GM18861 (cell line): Measurements from ENCODE around the gene TOX2.

Source experiments
- ATAC-seq: cut with Tn5 transposase; IDR thresholded peaks from one replicate; pipeline ENCODE4 v1.9.1; 2021; ENCODE audit not compliant: unreplicated experiment

The TOX2 gene

DNA sequence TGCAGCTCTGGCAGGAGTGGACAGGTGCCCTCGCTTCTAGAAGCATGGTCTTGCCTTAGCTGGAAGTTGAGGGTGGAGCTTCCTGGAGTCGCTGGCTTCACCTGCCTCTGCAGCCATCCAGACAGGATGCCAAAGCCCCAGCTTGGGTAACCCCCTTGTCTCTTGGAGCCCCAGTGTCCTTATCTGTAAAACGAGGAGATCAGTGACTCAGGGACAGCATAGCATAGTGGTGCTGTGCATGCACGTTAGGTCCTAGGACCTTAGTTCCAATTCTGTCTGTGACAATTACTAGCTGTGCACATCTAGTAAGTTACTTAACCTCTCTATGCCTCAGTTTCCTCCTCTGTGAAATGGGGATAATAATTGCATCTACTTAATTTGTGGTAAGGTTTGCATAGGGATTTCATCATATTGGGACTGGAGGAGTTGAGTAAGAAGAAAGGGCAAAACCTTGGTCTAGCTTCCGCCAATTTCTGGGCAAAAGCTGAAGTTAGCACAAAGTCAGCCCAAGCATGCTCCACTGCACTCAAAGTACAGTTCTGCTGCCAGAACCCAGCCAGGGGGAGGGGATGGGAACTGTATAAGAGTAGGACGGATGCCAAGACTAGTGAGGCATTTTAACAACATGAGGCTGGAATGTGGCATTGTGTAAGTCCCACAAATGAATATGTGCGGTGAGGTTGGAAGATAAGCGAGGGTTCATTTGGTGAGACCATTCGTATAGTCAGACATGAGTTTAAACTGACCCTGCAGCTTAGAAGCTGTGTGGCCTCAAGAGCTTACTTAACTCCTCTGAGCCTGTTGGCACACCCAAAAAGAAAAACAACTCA lies 24.5 kb downstream of the TOX2 start:
- ATAC-seq: no peak

DNA sequence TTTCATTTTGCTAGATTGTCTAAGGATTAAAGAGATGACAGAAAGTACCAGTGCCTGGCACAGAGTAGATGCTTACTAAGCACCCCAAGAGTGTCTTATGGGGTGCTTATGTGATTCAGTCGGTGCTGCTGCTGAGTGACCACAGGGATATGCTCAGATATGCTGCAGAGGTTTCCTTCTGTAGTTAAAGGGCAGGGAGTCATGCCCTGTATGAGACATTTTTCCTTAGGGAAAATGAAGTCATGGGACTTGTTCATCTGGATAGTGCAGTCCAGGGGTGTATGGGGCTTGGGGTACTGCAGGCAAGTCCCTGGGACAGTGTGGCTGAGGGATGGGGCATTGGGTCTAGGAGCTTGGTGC lies 25.1 kb downstream of the TOX2 start:
- no peak for ATAC-seq

DNA sequence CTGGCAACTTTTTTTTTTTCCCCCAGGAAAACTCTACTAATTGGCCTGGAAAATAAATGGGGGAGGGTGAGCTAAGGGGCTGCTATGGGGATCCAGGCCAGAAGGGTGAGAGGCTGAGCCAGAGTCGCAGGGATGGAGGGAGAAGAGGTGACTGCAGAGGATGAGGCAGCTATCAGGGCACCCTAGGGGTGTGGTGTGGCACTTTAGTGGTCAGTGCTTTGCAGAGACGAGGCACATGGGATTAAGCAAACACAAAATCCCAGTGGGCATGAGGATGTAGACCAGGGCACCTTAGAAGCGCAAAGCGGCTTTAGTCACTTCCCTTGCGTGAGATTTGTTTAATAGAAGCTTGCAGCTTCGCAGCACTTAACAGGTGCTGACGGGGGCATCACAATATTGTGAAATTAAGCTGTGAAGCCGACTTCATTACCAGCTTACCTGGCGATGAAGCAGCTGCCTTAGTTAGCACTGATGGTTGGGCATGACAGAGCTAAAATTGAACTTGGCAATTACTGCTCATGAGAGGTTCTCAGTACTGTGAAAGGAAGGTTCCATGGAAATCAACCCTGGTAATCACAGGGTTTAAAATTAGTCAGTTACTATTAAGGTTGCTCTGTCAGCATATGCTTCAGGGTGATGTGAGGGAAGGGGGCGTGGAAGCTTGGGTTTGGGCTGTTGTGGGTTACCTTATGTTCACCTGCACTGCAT lies 26.0 kb downstream of the TOX2 start:
- ATAC-seq: no peak

DNA sequence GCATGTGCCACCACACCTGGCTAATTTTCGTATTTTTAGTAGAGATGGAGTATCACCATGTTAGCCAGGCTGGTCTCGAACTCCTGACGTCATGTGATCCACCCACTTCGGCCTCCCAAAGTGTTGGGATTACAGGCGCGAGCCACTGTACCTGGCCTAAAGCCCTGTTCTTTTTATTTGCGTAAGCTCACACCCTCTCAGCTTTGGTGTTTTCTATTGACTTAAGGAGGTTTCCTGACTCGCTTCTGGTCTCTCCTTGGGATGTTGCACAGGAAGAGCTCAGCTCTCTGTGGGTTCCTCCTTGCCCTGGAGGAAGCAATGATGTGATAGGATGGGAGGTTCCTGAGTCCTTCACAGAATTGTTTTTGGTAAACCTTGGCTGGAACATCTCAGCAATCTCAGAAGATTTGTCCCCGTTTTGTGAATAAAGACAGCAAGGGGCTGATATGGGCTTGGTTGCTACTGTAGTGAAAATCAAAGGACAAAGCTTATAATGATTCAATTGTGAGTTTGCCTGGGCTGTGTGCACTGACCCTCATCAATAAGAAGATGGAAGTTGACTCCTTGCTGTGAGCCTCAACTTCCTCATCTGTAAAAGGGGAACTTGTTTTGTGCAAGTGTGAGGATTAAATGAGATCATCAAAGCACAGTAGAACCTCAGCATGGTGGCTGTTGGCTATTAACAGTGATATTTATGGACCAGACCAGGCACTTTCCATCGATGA lies 27.0 kb downstream of the TOX2 start:
- ATAC-seq: no peak

DNA sequence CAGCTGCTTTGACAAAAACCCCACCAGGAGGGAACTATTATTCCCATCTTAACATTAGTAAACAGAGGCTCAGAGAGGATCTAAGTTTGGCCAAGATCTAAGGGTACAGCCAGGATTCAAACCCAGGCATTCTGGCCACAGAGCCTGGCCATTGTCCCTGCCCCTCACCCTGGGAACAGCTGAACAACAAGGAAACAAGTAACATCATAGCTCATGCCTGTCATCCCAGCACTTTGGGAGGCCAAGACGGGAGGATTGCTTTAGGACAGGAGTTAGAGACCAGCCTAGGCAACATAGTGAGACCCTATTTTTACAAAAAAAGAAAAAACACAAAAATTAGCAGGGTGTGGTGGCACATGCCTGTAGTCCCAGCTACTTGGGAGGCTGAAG lies 27.5 kb downstream of the TOX2 start:
- ATAC-seq: no peak

DNA sequence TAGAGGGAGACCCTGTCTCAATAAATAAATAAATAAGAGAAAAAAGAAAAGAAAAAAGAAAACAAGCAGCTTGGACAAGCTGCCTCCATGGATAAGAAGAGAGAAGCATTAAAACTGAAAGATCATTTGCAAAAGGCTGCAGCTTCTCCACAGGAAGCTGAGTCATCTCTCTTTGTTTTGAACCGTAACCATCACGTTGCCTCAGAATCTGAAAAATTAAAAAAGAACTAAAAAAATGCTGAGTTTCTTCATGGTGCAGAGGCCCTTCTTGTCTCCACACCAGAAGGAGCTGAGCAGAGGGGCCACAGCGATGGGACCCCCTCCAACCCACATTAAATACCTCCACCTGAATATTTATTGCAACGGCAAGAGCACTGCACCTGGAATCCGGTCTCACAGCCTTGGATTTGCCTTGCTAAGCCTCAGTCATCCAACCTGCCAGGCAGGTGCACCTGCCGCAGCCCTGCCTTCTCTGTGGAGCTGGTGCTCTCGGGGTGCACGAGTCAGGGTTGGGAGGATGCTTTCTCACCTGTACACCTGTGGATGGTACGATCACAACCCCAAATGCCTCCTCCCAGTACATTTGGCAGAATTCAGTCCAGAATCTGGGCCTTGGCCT lies 28.1 kb downstream of the TOX2 start:
- peak; percentile 63 for ATAC-seq

DNA sequence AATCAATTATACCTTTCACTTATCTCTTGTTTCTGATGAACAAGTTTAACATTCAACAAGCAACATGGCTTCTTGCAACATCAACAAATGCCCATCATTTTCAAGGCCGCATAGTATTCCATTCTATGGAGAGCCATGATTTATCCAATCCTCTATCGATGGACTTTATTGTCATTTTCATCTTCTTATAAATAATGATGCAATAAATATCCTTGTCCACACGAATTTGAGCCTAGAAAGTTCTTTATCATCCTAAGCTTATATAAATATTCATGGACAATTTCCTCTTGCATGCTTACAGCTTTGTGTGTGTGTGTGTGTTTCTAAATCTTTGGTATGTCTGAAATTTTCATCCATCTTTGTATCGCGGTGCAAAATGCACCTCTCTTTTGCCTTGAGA lies 29.1 kb downstream of the TOX2 start:
- no peak for ATAC-seq

DNA sequence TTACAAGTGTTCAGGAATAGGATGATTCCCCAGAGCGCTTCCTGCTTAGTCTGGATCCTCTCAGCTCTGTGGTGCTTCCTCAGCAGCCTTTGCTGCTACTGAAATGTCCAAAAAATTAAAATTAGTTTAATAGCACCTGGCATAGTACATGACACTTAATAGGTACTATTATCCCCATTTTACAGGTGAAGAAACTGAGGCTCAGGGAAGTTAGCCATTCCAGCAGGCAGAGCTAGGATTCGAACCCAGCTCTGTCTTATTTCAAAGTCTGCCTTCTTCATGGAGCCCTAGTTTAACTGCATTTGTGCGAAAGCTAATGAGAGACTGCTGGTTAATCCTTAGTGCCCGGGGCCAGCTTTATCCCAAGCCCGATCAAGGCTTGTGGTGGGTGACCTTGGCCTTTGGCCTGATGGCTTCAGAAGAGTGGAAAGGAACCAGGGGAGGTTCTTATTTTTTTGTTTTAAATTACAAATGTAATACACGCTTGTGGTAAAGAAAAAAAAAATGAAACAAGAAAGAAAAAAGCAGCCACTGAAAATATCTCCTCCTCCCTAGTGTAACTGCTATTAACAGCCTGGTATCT lies 30.1 kb downstream of the TOX2 start:
- ATAC-seq: no peak

DNA sequence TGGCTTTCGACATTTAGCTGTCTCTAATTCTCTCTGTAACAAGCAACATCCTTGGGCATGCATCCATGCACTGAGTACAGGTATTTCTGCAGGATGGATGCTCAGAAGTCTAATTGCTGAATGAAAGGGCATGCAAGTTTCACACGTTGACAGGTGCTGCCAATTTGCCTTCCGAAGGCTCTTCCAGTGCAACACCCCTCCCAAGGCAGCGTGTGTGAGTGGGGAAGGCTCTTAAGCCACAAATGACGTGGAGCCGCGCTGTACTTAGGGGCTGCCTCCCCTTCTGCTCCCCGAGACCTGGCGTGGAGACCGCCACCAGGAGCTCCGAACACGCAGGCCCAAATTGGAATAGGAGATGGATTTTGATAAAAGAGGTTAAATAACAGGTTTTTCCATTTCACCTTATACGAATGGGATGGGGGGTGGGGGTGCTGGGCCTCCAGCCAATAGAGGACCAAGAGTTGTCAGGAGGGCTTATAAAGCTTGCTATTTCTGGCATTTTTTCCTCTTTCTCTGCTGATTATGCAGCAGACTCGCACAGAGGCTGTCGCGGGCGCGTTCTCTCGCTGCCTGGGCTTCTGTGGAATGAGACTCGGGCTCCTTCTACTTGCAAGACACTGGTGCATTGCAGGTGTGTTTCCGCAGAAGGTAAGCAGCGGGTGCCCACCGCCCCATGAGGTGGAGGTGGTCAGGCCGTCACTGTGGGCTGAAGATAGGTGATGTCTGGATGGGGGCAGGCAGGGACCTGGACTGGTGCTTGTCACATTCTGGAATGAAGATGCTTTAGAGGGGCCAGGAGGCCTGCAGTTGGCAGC lies 30.9 kb downstream of the TOX2 start:
- no peak for ATAC-seq

DNA sequence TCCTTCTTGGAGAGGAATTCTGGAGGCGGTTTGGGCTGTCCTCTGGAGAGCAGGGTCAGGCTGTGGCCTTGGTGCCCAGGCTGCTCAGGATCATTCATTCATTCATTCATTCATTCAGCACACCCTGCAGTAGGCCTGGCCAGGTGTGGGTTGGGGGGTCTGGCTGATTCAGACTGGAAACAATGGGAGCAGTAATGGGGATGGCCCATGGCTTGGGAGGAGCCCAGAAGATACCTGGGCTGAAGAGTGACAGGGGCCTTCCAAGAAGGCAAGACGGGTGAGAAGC lies 31.5 kb downstream of the TOX2 start:
- ATAC-seq: no peak

DNA sequence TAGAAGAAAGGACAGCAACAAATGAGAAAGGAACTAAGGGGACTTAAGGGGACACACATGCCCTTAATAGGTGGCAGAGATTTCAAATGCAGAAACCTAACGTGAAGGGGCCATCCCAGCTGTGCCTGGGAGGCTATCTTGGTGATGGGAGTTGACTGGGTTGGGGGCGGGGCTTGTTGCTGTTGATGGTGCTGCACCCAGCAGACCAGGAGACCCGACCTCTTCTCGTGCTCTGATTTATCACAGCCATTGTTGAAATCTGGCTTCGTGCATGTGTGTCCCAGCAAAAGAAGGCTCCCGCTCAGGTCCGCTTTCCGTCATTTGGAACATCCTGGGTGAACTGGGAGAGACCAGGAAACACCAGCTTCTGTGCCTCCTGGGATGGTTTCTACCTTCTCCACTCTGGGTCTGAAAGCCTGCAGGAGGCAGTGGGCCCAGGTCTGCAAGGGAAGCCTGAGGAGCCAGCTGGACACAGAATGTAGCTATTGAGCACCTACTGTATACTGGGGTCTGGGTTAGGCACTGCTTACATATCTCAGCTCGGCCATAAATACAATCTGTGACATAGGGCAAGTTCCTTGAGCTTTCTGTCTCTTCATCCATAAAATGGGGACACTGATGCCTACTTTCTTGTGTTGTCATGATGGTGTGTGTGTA lies 32.1 kb downstream of the TOX2 start:
- no peak for ATAC-seq

DNA sequence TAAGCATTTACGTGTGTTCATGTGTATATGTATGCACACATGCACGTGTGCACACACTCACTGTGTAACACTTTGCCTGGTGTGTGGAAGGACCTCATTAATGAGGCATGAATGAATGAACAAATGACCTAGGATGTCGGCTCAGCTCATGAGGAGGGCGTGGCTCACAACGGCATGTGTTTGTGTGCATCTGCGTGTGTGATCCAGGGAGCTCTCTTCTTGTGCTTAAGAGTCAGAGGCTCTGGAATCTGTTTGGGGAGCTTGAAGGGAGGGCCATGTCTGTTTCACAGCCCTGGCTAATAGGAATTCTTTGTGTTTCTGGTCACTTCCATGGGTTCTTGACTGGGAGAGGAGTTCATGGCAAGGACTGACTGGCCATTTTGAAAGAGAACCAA lies 32.7 kb downstream of the TOX2 start:
- ATAC-seq: no peak

DNA sequence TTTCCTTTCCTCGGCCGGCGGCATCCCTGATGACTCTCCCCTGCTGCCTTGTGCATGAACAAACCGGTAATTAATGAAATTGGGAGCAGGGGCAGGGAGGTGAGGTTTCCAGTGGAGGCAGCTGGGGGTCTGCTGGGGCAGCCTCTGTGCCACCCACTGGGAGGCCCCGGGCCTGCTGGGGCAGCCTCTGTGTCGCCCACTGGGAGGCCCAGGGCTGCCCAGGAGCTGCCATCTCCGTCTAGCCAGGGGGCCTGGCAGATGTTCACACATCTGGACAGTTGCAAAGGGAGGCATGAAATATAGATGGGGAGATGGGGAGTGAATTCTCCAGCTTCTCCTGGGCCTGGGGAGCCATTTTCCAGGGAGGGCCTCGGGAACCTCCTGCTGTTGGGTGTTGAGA lies 33.8 kb downstream of the TOX2 start:
- ATAC-seq: no peak

DNA sequence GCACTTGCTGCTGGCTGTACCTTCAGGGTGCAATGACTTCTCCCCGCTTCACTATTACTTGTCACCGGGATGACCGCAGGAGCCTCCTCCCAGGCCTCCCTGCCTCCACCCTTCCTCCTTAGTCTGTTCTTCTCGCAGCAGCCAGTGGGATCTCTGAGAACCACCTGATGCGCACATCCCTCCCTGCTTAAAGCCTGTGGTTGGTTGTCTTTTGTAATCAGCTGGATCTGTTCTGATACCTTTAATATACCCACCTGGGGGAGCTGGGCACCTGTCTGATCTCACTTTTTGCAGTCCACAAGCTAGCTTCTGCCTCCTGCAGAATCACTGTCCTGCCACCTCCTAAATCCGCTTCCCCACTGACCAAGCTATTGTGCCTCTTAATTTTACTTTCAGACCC lies 34.6 kb downstream of the TOX2 start:
- no peak for ATAC-seq

DNA sequence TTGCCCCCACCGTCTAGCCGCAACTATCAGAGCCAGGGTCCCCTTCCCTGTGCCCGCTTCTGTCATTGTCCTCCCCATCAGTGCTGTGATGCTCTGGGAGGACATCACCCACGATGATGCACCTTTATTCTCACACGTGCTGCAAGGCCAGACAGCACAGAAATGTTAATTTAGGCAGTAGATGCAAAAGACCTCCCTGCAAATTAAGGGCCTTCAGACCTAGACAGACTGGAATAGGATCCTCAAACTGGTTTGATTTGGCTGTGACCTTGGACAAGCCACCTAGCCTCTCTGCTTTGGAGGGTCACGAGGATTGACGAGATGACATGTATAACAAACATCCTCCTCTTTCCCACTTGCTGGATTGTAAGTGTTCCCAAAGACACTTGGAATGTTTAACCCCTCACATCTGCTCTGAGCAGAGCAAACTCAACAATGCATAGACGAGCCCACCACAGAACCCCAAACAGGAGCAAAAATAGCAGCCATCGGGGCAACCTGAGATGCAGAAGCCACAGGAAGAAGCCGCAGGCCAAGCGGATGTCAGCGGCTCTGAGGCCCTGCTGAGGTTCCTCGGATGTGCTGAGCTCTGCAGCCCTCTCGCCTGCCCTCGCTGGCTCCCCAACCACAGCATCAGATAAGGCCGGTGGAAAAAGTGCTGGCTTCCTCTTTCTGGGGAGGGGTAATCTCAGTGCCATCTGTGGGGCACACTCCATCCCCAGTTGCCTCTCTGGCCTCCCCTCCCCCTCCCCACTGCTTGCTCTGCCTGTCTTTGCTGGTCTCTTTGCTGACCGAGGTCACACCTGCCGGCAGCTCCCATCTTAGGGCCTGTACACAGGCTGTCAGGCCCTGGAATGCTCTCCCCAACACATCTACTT lies 35.3 kb downstream of the TOX2 start:
- peak; percentile 67 for ATAC-seq

DNA sequence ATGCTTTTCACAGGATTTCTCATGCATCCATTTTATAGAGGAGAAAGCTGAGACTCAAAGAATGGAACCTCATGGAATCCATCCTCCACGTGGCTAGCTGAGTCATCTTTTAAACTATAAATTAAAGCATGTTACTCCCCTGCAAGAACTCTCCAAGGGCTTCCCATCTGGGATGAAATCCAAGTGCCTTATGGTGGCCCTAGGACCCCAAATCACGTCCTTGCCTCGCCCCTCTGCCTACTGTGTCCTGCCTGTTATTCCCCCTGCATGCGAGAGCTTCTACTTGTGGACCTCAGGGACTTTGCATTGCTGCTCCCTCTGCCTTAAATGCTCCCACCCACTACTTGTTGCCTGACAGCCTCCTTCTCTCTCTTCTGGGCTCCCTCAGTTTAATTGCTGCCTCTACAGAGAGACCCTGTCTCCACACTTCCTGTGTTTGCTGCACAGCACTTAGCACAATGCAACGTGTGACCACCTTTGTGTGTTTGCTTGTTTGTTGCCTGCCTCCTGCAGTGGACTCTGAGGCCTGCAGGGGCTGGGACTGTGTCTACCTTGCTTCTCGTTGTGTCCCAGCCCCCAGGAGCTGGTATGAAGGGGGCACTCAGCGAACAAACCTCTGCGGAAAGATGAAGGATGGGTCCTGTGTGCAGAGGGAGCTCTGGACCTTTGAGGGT lies 39.4 kb downstream of the TOX2 start:
- no peak for ATAC-seq

DNA sequence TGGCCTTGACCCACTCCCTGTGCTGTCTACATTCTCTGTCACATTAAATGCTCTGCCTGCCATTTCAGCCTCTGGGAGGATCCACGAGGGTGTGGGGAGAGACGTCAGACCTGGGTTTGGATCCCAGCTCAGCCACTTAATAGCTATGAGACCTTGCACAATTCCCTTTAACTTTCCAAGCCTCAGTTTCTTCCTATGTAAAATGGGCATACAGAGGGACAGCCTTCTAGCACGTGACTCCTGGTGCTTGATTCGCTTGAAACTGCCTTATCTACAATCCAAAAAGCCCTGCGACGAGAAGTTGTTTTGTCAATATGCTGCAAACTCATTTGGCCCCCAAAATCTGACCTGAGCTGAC lies 40.0 kb downstream of the TOX2 start:
- ATAC-seq: no peak

DNA sequence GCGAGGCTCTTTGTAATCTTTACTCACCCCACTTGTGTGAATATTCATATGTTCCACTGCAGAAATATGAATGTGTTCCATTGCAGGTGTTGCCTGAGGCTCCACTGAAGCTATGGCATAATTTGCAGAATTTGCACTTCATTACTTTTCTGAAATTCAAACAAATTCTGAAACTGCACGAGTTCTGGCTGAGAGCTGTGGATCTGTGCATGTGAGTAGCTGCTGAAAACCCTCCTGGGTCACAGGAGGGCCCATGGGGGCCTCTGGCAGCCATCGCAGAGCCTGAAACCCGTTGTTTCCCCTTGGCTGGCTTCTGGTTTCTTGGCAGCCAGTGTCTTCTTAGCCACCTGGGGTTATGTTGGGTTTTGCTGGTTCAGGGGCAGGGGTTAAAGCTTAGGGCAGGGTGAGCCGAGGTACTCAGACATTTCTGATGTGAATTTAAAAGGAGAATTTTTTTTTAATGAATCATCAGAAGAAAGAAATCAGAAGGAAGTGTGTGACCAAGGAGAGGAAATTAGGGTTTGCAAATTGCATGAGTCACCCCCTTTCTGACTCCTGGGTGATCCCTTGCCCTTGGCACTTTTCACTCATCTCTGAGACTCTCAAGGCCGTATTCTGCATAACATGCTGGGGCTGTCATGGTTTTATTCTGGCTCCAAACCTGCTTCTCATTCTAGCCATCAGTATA lies 40.6 kb downstream of the TOX2 start:
- peak; percentile 63 for ATAC-seq
